Hematopoietic multipotent progenitor cell treated with erythropoietin and hydrocortisone succinate and interleukin-3 and kit ligand, for 15 days (in vitro differentiated cells): ENCODE data around the gene PRICKLE1.

Experiments used
- DNase-seq: peaks from one replicate; pipeline ENCODE4 v3.0.0-alpha.2; 2015; ENCODE audit warnings: low spot score

The PRICKLE1 gene

DNA sequence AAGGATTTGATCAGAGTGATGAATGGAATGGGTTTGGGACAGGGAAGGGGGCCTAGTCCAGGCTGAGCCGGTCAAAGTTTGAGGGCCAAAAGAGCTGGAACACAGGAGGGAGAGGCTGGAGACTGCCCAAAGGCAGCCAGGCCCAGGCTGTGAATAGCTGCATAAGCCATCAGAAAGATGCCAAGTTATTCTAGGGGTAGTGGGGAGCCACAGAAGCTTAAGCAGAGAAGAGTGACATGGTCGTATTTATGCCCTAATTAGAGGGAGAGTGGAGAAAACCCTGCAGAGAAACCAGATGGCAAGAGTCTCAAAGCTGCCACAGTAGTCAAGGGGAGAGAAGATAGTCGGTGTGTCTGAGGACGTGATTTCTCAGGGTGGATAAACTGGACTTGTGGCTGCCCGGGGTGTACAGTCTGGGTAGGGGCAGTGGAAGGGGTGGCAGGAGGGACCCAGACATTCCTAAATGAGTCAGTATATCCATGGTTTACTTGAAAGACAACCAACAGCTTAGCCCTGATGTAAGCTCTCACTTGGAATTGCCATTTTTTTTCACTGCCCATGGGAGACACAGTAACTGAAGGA lies 99.2 kb downstream of the PRICKLE1 start:
- no peak for DNase-seq

DNA sequence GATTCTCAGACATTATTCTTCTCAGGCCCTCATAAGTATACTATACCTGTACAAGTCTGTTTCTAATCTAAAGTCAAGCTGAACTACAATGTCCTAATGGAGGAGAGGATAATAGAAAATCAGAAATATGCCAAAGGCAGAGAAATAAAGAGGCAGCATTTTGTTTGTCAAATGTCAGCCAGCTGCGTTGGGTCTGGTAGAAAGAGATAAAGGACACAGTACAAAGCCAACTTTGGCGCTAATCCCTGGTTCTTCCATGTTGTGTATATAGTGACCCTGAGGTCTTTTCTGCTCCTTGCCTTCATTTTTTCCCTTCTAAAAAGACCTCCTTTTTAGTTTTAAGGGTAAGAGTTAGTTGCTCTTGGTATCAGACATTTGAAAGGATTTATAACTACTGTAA lies 103.1 kb downstream of the PRICKLE1 start:
- no peak for DNase-seq

DNA sequence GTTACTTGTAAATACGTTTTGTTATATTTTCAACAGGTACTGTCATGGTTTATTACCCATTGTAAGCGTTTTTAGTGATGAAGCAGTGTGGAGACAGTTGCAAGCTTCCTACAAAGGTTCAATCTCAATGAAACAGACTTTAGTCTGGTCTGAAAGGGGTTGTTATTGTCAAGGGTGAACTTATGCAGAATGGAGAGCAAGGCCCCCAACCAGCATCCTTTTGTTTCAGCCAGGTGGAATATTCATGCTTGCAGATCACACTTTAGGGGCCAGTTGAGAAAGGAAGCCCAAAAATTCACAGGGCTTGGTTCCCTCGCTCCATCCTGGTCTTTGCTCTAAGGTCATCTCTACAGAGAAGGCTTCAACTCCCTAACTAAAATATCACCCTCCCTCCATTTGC lies 103.7 kb downstream of the PRICKLE1 start:
- no peak for DNase-seq

DNA sequence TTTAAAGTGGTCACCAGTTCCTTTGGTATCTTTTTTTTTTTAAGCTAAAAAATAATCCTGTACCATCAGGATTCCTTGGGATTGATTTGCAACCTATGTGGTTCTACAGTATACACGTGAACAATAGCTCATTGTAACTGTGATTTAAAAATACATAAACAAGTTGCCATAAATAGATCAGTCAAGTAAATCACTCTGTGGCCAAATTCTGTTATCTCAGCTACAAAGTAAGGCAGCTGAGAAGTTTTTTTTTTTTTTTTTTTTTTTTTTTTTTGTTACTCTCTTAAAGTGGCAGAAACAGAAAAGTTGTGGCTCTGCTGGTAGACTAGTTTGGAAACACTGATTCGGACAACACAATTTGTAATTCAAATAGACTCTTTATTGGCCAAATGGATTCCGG lies 104.5 kb downstream of the PRICKLE1 start:
- DNase-seq: no peak

DNA sequence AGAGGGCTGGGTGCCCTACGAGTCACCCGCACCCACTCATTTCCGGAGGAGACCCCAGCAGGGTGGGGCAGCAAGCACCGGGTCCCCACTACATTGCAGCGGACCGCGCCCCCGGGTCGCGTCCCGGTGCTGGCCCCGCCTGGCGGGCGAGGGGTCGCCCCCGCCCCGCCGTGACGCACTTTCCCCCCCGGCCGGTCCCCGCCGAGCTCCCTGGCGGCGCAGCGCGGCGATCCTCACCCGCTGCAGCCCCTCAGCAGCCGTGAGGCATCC lies 106.1 kb downstream of the PRICKLE1 start:
- no peak for DNase-seq

DNA sequence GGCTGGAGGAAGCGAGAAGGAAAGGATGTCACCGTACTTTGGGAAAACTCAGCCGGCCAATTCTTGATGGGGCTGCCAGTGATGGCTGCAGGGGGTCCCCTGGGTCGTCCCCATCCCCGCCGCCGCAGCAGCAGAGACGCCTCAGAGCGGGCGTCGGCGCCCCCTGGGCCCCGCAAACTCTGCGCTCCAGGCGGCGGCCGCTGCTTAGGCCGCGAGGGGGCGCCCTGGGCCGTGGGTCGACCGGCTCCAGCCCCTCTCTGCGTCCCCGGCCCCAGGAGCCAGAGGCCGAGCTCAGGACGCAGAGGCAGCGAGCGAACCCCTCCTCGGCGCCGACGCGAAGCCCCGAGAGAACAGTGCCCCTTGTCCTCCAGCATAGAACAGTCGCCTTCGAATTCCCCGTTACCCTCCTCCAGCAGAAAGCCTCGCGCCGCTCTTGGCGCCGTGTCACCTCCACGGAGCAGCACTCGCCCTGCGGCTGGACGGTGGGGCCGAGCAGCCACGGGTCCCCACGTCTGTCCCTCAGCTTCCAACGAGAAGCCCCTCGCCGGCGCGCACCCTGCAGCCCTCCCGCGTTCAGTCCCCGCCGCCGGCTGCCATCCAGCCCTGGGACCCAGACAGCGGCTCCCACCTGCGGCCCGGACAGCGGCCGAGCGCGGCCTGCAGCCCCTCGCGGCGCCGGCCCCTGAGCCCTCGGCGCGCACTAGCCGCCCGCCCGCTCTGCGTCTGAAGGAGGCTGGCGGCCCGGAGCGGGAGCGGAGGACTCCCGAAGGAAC lies 106.6 kb downstream of the PRICKLE1 start:
- no peak for DNase-seq

DNA sequence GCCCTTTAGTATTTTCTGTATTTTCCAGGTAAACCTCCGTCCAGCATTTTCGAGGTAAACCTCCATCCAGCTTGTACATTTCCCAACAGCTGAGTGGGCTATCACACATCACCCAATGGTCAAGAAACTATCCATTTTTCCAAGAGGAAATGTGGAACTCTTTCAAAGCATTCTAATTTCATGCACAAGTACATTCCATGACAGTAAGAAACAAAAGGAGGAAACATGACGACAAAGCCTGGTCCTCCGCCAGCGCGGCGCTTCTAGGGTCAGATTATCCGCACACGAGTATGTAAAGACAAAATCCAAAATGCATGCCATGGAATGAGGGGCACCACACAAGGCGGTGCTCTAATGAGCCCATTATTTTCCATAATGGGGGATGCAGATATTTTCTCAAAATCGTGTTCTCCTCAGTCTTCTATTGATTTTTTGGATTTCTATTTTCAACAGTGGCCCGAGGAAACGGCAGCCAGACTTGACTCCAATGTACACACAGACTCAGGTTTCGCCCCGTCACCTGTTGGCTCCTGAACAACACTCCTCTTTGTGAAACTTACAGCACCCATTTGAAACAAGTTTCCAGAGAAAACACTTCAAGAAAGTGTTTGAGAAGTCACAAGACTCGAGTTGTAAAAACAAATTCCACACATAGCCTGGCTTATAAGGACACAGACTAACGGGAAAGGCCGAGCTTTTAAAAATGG lies 107.4 kb downstream of the PRICKLE1 start:
- no peak for DNase-seq

DNA sequence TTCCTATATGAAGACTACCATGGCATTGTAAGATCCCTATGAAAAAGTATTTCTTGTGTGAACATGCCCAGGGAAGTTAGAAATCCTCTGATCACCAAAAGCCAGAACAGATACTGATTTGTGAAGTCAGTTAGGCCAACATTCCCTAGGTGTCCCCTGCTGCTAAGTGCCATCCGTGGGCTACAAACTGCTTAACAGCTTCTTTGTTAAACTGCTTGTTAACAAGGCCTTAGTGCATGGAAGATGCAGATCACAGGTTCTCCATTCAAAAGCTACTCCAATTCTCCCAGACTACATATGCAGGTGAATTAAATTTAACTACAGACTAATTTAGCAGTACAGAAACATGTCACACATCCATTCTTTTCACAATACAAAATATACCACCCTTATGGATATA lies 108.2 kb downstream of the PRICKLE1 start:
- DNase-seq: no peak

DNA sequence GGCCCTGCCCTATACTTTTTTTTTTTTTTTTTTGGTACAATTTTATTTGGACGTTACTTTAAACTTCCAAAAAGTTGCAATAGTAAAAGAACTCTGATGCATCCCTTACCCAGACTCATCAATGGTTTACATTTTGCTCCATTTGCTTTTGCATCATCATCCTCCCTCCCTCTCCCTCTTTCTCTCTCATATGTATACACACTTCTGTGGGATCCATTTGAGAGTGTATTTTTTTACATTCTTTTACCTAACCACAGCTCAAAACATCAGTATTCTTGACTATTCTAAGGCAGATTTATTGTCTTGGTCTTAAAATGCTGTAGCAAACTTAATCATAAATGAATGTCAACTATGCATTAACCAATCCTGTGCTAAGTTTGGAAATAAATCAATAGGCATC lies 111.6 kb downstream of the PRICKLE1 start:
- DNase-seq: no peak

DNA sequence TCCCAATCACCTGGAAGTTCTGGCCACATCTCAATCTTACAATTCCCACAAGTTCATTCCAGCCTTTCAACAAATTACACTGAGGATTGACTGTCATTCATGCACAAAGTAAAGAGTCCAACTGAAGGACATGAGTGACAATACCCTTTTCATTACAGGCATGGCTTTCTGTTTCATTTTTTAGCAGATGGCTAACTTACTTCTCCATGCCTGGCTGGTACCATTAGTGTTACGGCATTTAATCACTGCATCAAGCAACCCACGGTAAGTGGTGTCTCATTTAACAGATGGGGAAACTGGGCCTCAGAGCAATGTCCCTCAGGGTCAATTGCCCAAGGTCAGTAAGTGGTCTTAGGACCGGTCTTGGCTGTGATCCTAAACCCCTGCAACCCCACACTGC lies 114.4 kb downstream of the PRICKLE1 start:
- DNase-seq: no peak

DNA sequence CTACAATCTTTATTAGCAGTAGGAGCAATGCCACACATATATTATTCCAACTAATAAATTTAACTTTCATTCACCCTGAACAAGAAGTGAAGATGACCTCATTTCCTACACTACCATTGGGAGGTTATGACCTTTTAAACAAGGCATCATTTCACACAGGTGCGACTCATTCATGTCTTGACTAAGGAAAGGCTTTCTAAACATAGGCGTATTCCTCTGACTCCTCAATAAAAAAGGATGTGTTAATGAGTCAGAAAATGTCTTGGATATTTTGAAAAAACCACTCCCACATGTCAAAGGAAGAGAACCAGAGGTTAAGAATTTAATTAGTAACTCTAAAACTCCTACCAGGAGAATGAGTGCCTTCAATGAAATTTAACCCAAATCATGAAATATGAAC lies 115.2 kb downstream of the PRICKLE1 start:
- no peak for DNase-seq

DNA sequence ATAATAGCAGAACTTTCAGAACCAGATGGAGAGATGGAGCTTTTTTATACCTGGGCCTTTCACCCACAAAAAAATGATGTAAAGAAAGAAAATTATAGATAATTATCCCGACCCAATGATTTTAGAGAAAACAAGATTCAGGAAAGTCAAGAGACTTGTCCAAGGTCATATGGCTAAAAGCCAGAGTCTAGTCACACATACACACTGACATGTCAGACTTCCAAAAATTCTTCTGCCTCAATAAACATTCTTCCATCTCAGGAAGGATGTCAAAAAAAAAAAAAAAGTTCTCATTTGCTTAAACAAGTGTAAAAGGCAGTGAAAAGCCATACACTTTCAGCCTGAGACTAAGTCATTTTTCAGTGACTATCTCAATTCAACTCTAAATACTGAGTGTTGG lies 116.0 kb downstream of the PRICKLE1 start:
- DNase-seq: no peak

DNA sequence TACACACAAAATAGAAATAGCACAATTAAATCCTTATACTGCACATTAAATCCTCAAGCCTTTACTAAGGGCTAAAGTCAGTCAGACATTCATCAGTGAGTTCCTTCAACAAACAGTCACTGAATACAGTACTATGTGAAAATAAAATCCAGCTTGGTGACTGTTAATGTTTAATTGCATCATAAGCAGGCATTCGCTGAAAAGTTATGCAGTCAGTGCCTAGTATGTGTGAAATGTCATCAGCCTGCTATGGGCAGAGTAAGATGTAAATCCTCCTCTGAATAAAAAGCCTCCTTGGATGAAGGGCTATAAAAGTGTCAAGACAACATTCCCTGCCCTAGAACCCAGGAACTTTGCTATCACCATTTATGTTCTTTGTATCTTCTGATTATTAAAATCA lies 116.4 kb downstream of the PRICKLE1 start:
- no peak for DNase-seq

DNA sequence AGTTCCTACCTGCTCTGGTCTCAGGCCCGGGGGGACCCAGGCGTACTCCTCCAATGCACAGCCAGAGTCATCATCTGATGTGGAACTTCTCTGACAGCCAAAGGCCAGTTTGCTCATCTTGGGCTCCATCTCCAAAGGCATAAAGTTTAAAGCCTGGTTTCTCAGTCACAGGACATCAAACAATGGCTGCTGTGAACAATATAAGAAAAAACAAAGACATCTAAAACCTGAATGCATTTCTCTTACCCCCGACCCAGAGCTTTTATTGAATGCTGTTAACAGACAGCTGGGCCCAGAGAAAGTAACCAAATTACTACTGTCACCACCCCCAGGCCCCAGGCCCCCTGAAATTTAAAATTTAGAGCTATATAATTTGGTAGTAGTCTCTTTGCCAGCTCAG lies 117.2 kb downstream of the PRICKLE1 start:
- DNase-seq: no peak

DNA sequence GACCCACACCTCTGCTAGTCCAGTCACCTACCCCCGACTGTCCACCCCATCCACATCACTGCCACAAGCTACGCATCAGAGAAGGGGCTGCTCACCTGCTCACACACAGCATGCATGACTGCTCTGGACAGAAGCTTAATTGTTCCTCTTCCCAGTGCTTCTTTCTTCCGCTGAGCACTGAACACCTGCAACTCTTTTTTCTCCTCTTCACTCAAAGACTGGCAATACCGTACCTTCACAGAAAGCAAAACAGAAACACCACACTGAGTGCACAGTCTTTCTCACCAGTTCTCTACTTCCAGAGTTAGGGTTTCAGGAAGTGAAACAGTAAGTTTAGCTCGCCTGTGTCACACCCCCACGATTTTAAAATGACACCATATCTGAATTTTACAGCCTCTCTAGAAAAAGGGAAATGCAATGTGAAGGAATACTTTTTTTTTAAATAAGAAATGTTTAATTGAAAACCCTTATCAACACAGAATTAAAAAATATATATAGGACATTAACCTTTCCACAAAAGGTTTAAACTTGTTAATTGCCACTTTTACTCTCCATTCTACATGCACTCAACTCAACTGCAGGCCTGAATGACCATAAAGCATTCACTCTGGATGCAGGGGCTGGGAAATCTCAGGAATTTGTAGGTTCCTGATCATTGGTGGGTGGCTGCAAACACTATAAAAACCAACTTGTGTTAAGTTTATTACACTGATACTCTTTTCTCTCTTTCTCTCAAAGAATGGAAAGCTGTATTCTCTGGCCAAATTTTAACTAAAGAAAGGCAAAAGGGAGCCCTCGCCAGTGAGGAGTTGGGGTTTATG lies 120.0 kb downstream of the PRICKLE1 start:
- DNase-seq: no peak

DNA sequence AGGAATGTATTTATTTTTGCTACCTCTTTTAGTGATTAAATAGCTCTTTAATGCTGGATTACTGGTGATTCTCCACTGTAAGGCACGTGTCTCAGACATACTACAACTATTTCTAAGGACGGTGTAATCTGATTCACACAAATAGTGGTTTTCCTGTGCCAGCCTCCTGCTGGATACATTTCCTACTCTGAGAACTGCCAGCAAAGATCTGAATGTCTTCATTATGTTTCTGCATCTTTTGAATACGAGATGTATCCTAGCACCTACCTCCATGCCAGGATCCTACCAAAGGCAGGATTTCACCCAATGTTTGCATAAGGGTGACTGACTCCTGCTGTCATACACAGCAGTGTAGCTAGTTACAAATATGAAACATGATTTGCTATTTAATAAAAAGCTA lies 120.6 kb downstream of the PRICKLE1 start:
- DNase-seq: no peak

DNA sequence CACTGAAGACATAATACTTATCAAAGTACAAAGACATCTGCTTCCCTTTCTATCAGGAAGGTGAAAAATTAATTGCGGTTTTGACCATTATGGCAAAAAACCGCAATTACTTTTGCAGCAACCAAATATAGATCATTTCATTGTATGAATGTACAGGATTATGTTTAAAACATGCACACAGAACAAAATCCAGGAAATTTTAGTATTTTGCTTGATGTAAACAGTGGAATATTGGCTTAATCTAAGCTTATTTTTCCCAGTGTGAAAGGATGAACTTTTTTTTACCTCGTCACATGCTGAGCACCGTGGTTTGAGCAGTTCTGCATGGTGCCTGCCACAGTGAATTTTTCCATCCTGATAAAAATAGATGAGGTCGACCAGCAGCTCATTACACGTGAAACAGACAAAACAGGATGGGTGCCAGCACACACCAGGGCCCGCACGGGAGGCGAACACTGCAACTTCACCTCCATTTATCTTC lies 121.2 kb downstream of the PRICKLE1 start:
- DNase-seq: no peak

DNA sequence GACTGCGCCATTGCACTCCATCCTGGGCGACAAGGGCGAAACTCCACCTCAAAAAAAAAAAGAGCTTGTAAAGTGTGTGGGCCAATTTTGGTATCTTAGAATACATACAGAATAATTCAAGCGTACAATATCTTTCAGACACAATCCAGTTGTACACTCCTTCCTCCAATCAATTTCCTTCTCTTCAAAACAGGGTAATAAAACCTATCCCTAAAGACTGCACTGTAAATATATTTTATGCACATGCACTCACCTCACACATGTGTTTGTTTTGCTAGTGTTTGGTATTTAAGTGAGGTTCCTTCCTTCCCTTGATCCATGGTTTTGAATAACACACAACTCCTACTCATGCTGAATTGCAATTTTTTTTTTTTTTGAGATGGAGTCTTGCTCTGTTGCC lies 125.9 kb downstream of the PRICKLE1 start:
- no peak for DNase-seq

DNA sequence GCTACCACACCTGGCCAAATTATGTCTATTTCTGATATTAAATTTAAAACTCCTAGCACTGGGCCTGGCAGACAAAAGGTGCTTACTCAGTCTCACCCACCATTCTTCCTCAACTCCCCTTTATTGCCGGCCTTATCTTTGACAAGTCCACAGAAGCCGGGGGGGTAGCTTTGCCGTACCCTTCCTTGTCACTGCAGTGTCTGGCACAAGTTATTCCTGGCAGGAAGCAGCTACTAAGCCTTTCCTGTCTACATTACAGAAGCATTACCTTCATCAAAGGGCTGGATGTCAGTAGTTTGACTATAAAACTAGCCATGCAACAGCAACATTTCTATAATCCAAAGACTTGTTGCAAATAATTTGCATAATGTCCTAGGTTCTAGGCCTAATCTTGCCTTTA lies 127.1 kb downstream of the PRICKLE1 start:
- no peak for DNase-seq

DNA sequence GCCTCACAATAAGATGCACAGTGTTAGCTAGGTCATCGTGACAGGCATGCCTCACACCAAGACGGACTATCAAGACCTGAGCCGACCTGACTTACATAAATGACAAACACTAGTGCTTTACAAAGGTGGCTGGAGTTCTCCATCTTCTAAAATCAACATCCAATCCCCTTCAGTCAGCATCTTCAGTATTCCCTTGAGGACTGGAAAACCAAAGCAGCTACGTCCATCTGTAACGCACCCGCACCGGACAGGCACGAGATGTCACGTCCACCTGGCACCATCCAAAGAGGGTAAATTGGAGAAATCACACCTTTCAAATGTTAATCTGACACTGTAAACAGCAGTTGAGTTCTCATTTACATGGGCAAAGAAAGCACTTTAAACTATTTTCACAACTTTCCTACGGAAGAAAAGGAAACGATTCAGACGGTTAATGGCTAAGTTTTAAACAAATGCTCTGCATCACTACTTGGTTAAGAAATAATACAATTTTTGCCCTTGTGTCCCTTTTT lies 130.2 kb downstream of the PRICKLE1 start:
- no peak for DNase-seq

DNA sequence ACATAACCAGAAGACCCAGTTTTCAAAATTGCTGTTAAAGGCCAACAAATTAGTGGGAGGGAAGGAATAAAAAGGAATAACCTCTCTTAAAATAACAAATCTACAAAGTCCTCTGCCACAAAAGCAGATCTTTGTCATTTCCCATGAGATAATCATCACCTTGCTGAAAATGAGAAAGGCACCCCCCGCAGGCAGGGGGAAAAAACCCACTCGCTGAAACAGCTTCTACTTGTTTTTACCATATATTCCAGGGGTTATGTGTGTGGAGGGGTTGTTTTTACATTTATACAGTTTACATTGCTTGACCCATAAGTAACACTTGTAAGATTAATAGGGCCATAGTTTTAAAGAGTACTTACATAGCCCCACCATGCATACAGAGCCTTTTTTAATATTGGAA lies 131.0 kb downstream of the PRICKLE1 start:
- DNase-seq: no peak

DNA sequence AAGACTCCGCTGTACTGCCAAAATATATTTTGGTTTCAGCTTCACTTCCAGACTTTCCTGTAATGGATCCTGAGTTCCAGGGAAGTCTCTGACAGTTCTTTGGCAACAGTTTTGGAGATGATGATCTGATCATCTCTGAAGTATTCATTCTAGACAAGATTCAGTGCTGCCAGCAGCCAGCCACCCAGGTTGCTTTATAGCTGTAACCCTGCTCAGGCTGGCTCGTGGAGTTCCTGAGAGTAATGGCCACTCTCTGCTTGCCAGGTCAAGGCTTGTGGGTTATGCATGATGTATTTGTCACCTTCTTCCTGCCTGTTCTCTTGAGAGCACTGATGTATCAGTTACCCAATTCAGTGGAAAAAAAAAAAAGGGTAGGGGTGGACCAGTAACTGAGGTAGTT lies 139.3 kb downstream of the PRICKLE1 start:
- no peak for DNase-seq

DNA sequence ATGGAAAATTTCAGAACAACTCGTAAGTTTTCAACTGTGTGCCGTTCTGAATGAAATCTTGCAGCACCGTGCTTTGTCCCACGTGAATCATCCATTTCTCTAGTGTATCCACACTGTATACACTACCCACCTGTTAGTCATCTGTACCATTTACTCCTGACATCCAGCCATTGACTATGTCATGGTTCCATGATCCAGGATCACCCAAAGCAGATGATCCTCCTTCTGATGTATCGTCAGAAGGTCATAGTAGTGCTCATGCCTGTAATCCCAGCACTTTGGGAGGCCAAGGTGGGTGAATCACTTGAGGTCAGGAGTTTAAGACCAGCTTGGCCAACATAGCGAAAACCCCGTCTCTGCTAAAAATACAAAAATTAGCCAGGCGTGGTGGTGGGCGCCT lies 140.7 kb downstream of the PRICKLE1 start:
- DNase-seq: no peak
